Thyroid gland (tissue), 4 donors: ENCODE measurements around the gene CHMP2A. TPM values are rescaled to one million over a fixed set of nuclear protein-coding genes. Genes with fewer than 3 reads are reported as not detected.
A peak's percentile ranks its signal among the peaks of the same experiment; 100 is the strongest.

Experiments
- DNase-seq, 2 donors: peaks; one replicate each; pipeline ENCODE4 v3.0.0-alpha.2; 2019
- H3K27ac ChIP-seq, 3 donors: fragments of 200-600 bp; sonication (generic); 1 replicate in 2 of 3; 2 replicates in 1 of 3; pipeline ENCODE4 v1.5.1; 2016 to 2019; ENCODE audit warnings: mild to moderate bottlenecking in 1 of 3, moderate library complexity in 1 of 3
- H3K27me3 ChIP-seq: fragments of 200-600 bp; sonication (generic); one replicate; pipeline ENCODE4 v1.5.1; 2019
- H3K36me3 ChIP-seq, 2 donors: fragments of 200-600 bp; sonication (generic); one replicate each; pipeline ENCODE4 v1.5.1; 2016 to 2019
- H3K4me1 ChIP-seq, 2 donors: fragments of 200-600 bp; sonication (generic); one replicate each; pipeline ENCODE4 v1.5.1; 2017 to 2019
- H3K4me3 ChIP-seq, 3 donors: fragments of 200-600 bp; sonication (generic); replicated peaks in 1 of 3; 1 replicate in 2 of 3; 2 replicates in 1 of 3; pipeline ENCODE4 v1.5.1; 2016; ENCODE audit warnings: mild to moderate bottlenecking in 1 of 3
- H3K9me3 ChIP-seq: fragments of 200-600 bp; sonication (generic); one replicate; pipeline ENCODE4 v1.5.1; 2017
- CTCF ChIP-seq, 6 experiments: fragments of 200-600 bp in 3 of 6; fragments of 450-650 bp in 3 of 6; sonication (generic) in 3 of 6; IDR thresholded peaks; one replicate each; pipeline ENCODE4 v1.5.1; 2016 to 2019; ENCODE audit warnings: antibody characterized with exemption in 6 of 6, mild to moderate bottlenecking in 2 of 6, inconsistent platforms in 1 of 6, moderate library complexity in 1 of 6
- POLR2A ChIP-seq, 2 donors: fragments of 450-650 bp; IDR thresholded peaks; one replicate each; pipeline ENCODE4 v1.6.1; 2017; ENCODE audit warnings: antibody characterized with exemption in 2 of 2, mild to moderate bottlenecking in 2 of 2, moderate library complexity in 1 of 2
- WGBS, 2 donors: methylation state at CpG; one replicate each; pipeline ENCODE4 v1.1.5; 2017; 5-methylcytosine and 5-hydroxymethylcytosine counted together
- intact Hi-C: fragments of 100-400 bp; cut with DNase I; formaldehyde crosslinking; loops from one replicate; pipeline ENCODE4 v1.15.1; 2023
- total RNA-seq, 4 donors: library from RNA; depleted of rRNA; stranded (reverse); fragments of >200 nt; gene quantifications; one replicate each; pipeline ENCODE4 v1.2.3, GENCODE V29; 2016

Gene CHMP2A
- 100 to 1,000 TPM; 123 to 155 (median 148) TPM for total RNA-seq

- WGBS, 2 donors = 1 to 5% methylated on average over 15 to 58 of the region's 69 CpGs
- H3K36me3 ChIP-seq = peaks cover 38 to 47% of the 10 kb centered on the region in 2 donors
- peaks cover 27 to 37% of the 10 kb centered on the region in 2 donors for H3K4me1 ChIP-seq
These were observed at the start of gene CHMP2A for GRCh38 chr19:58554494-58555368. CHMP2A (minus strand) TSS chr19:58555105; CDS start chr19:58554212, 893 bp downstream.

GRCh38 chr19:58586133-58586765 lies 31.3 kb upstream of the CHMP2A start:
- Histone ChIP-seq H3K4me1 (peaks cover 0 to 3% of the 10 kb centered on the region in 2 donors), H3K9me3 (no peaks in the 10 kb centered on the region), H3K4me3 (no peak overlapping the region), H3K27ac (no peak overlapping the region), H3K36me3 (peaks cover 6 to 10% of the 10 kb centered on the region in 2 donors), H3K27me3 (no peaks in the 10 kb centered on the region)
- TF ChIP-seq CTCF (IDR thresholded peaks at IDR 0.05) = no peak
- no peak for TF ChIP-seq POLR2A (IDR thresholded peaks at IDR 0.05)
- intact Hi-C loops = no loop called here
- no peak for DNase-seq
- WGBS, 2 donors = 100% methylated on average over 1 of the region's 4 CpGs; no CpG with 5 or more reads in 1 of the 2 donors

More at GRCh38 chr19:58554494-58555368, at the start of gene CHMP2A:
- Histone ChIP-seq H3K27me3 (no peaks in the 10 kb centered on the region), H3K4me3 (peak within 1 kb of the TSS; percentile 60 to 92 (median 72)), H3K9me3 (no peaks in the 10 kb centered on the region), H3K27ac (peak within 1 kb of the TSS; percentile 56 to 89 (median 88))
- TF ChIP-seq CTCF (IDR thresholded peaks at IDR 0.05) (peak in 1 of 6 experiments; percentile 20), POLR2A (IDR thresholded peaks at IDR 0.05) (peak in 1 of 2 donors; percentile 72)
- peak; percentile 99 for DNase-seq
- intact Hi-C loops = no loop called here

- intact Hi-C loops = no loop called here
- WGBS, 2 donors = 88 to 93% methylated on average over 6 of the region's 6 CpGs
- Histone ChIP-seq H3K27ac (no peak overlapping the region), H3K9me3 (no peaks in the 10 kb centered on the region), H3K27me3 (no peaks in the 10 kb centered on the region), H3K4me3 (no peak overlapping the region), H3K4me1 (peaks cover 0 to 9% of the 10 kb centered on the region in 2 donors), H3K36me3 (peaks cover 6 to 10% of the 10 kb centered on the region in 2 donors)
- no peak for DNase-seq
- TF ChIP-seq POLR2A (IDR thresholded peaks at IDR 0.05) = no peak
These were observed 30.7 kb upstream of the CHMP2A start for GRCh38 chr19:58585442-58586132.

GRCh38 chr19:58584498-58585441 lies 29.9 kb upstream of the CHMP2A start:
- intact Hi-C loops = no loop called here
- no peak overlapping the region for H3K4me3 ChIP-seq
- 83 to 85% methylated on average over 9 of the region's 9 CpGs for whole genome bisulfite sequencing, 2 donors
- no peaks in the 10 kb centered on the region for H3K9me3 ChIP-seq
- no peaks in the 10 kb centered on the region for H3K27me3 ChIP-seq
- H3K4me1 ChIP-seq = peaks cover 0 to 10% of the 10 kb centered on the region in 2 donors
- H3K27ac ChIP-seq = no peak overlapping the region
- no peak for DNase-seq
- peaks cover 6 to 10% of the 10 kb centered on the region in 2 donors for H3K36me3 ChIP-seq
- no peak for TF ChIP-seq POLR2A (IDR thresholded peaks at IDR 0.05)
- TF ChIP-seq CTCF (IDR thresholded peaks at IDR 0.05) = no peak
